Left ventricle myocardium inferior (tissue), 1 donor: ENCODE data around the gene BLACAT1. TPM values are rescaled to one million over a fixed set of nuclear protein-coding genes. Genes with fewer than 3 reads are reported as not detected.

ENCODE experiments used
- DNase-seq: peaks from one replicate; pipeline ENCODE4 v3.0.0-alpha.2; 2020
- H3K27ac ChIP-seq: fragments of 200-600 bp; replicated peaks from 2 replicates; pipeline ENCODE4 v1.8.0; 2021
- H3K27me3 ChIP-seq: fragments of 200-600 bp; 2 replicates; pipeline ENCODE4 v1.8.0; 2021; ENCODE audit warnings: low read depth
- H3K36me3 ChIP-seq: fragments of 200-600 bp; 2 replicates; pipeline ENCODE4 v1.8.0; 2021
- H3K4me1 ChIP-seq: fragments of 200-600 bp; 2 replicates; pipeline ENCODE4 v1.8.0; 2021
- H3K4me3 ChIP-seq: fragments of 200-600 bp; 2 replicates; pipeline ENCODE4 v1.8.0; 2021; ENCODE audit warnings: mild to moderate bottlenecking, moderate library complexity
- H3K9me3 ChIP-seq: fragments of 200-600 bp; replicated peaks from 2 replicates; pipeline ENCODE4 v1.8.0; 2021
- CTCF ChIP-seq: fragments of 200-600 bp; IDR thresholded peaks from 2 replicates; pipeline ENCODE4 v1.8.0; 2021; ENCODE audit warnings: antibody characterized with exemption, mild to moderate bottlenecking, borderline replicate concordance
- intact Hi-C: fragments of 100-400 bp; cut with micrococcal nuclease; formaldehyde crosslinking; loops from one replicate; pipeline ENCODE4 v1.11.0; 2022
- total RNA-seq: library from RNA; stranded (reverse); fragmentation: NEBNext Ultra II Directional; extraction: Animal tissue kit (Norgen Biotek cat#: 25700); gene quantifications from one replicate; pipeline ENCODE4 v1.2.1, GENCODE V29; 2021
- donor health status: DM: no; HTN: yes; CAD: no; lungs with severe emphysema.

BLACAT1 gene
- total RNA-seq, 1 donor from 2014 or later: not detected

GRCh38 chr1:205502111-205502810 lies 46.4 kb upstream of the BLACAT1 start:
- peaks cover 55% of the 10 kb centered on the region for H3K4me1 ChIP-seq
- intact Hi-C loops: no loop called here
- TF ChIP-seq CTCF: no peak

GRCh38 chr1:205500240-205501233 lies 44.7 kb upstream of the BLACAT1 start:
- H3K27ac ChIP-seq: peak overlapping the region; percentile 52
- intact Hi-C loops: no loop called here

More at GRCh38 chr1:205502111-205502810, 46.4 kb upstream of the BLACAT1 start:
- no peaks in the 10 kb centered on the region for H3K9me3 ChIP-seq
- H3K27ac ChIP-seq: no peak overlapping the region
- H3K4me3 ChIP-seq: no peak overlapping the region
- H3K36me3 ChIP-seq: no peaks in the 10 kb centered on the region
- H3K27me3 ChIP-seq: no peaks in the 10 kb centered on the region
- DNase-seq: no peak

GRCh38 chr1:205499789-205500188 lies 43.9 kb upstream of the BLACAT1 start:
- no peak overlapping the region for H3K27ac ChIP-seq
- intact Hi-C loops: no loop called here
- no peak for TF ChIP-seq CTCF

More at GRCh38 chr1:205500240-205501233, 44.7 kb upstream of the BLACAT1 start:
- Histone ChIP-seq H3K36me3 (no peaks in the 10 kb centered on the region), H3K4me3 (no peak overlapping the region), H3K27me3 (no peaks in the 10 kb centered on the region), H3K4me1 (peaks cover 51% of the 10 kb centered on the region), H3K9me3 (no peaks in the 10 kb centered on the region)
- TF ChIP-seq CTCF: no peak
- no peak for DNase-seq

GRCh38 chr1:205497351-205497750 lies 41.5 kb upstream of the BLACAT1 start:
- no peak for DNase-seq
- peaks cover 61% of the 10 kb centered on the region for H3K4me1 ChIP-seq
- H3K36me3 ChIP-seq: no peaks in the 10 kb centered on the region
- H3K27me3 ChIP-seq: no peaks in the 10 kb centered on the region
- H3K9me3 ChIP-seq: no peaks in the 10 kb centered on the region
- no peak overlapping the region for H3K27ac ChIP-seq
- no peak for TF ChIP-seq CTCF
- H3K4me3 ChIP-seq: no peak overlapping the region
- intact Hi-C loops: no loop called here

More at GRCh38 chr1:205499789-205500188, 43.9 kb upstream of the BLACAT1 start:
- no peak for DNase-seq
- no peaks in the 10 kb centered on the region for H3K27me3 ChIP-seq
- H3K9me3 ChIP-seq: no peaks in the 10 kb centered on the region
- no peak overlapping the region for H3K4me3 ChIP-seq
- no peaks in the 10 kb centered on the region for H3K36me3 ChIP-seq
- H3K4me1 ChIP-seq: peaks cover 51% of the 10 kb centered on the region

GRCh38 chr1:205496661-205497060 lies 40.8 kb upstream of the BLACAT1 start:
- intact Hi-C loops: no loop called here
- H3K4me1 ChIP-seq: peaks cover 68% of the 10 kb centered on the region
- H3K36me3 ChIP-seq: no peaks in the 10 kb centered on the region
- H3K27ac ChIP-seq: no peak overlapping the region
- no peaks in the 10 kb centered on the region for H3K27me3 ChIP-seq
- no peaks in the 10 kb centered on the region for H3K9me3 ChIP-seq
- TF ChIP-seq CTCF: no peak
- no peak for DNase-seq
- H3K4me3 ChIP-seq: no peak overlapping the region
